ENCODE results near the gene LUZP2.

DNA sequence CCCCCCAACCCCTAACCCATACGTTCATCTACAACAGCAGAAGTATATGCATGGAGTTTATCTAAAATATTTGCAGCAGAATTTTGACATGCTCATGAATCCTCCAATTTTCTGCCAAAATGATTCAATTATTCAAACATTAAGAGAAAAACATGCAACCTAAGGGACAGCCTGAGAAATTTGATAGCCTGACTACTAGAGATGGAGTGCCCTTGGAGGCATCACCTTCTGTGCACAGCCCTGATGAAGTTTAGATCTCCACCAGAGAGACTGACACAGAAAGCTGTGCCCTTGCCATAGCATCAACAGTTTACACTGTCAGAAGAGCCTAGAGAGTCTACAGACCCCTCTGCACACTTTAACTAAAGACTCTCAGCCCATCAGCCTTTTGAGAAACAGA is 217.7 kb downstream of the LUZP2 start:
- TF ChIP-seq ZNF263 (CRISPR knock-in tag; IDR thresholded peaks at IDR 0.05; ENCODE audit: low read depth), result no peak
- TF ChIP-seq, protein P1, sequence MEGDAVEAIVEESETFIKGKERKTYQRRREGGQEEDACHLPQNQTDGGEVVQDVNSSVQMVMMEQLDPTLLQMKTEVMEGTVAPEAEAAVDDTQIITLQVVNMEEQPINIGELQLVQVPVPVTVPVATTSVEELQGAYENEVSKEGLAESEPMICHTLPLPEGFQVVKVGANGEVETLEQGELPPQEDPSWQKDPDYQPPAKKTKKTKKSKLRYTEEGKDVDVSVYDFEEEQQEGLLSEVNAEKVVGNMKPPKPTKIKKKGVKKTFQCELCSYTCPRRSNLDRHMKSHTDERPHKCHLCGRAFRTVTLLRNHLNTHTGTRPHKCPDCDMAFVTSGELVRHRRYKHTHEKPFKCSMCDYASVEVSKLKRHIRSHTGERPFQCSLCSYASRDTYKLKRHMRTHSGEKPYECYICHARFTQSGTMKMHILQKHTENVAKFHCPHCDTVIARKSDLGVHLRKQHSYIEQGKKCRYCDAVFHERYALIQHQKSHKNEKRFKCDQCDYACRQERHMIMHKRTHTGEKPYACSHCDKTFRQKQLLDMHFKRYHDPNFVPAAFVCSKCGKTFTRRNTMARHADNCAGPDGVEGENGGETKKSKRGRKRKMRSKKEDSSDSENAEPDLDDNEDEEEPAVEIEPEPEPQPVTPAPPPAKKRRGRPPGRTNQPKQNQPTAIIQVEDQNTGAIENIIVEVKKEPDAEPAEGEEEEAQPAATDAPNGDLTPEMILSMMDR (IDR thresholded peaks at IDR 0.05), result no peak
- no peak for TF ChIP-seq FOXK1 (CRISPR knock-in tag; IDR thresholded peaks at IDR 0.05)
- no peak for TF ChIP-seq ZNF138 (CRISPR knock-in tag; conservative IDR thresholded peaks at IDR 0.05)
- TF ChIP-seq, protein P2, sequence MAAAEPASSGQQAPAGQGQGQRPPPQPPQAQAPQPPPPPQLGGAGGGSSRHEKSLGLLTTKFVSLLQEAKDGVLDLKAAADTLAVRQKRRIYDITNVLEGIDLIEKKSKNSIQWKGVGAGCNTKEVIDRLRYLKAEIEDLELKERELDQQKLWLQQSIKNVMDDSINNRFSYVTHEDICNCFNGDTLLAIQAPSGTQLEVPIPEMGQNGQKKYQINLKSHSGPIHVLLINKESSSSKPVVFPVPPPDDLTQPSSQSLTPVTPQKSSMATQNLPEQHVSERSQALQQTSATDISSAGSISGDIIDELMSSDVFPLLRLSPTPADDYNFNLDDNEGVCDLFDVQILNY (CRISPR knock-in tag; IDR thresholded peaks at IDR 0.05), result no peak
- TF ChIP-seq NR2C2 (CRISPR knock-in tag; IDR thresholded peaks at IDR 0.05), result no peak
- no peak for TF ChIP-seq CREM (CRISPR knock-in tag; IDR thresholded peaks at IDR 0.05)
- TF ChIP-seq, protein P3, sequence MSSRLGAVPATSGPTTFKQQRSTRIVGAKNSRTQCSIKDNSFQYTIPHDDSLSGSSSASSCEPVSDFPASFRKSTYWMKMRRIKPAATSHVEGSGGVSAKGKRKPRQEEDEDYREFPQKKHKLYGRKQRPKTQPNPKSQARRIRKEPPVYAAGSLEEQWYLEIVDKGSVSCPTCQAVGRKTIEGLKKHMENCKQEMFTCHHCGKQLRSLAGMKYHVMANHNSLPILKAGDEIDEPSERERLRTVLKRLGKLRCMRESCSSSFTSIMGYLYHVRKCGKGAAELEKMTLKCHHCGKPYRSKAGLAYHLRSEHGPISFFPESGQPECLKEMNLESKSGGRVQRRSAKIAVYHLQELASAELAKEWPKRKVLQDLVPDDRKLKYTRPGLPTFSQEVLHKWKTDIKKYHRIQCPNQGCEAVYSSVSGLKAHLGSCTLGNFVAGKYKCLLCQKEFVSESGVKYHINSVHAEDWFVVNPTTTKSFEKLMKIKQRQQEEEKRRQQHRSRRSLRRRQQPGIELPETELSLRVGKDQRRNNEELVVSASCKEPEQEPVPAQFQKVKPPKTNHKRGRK (CRISPR knock-in tag; IDR thresholded peaks at IDR 0.05; ENCODE audit: borderline replicate concordance), result no peak
- TF ChIP-seq ESRRA (CRISPR knock-in tag; IDR thresholded peaks at IDR 0.05; ENCODE audit: borderline replicate concordance), result no peak
- TF ChIP-seq, protein P4, sequence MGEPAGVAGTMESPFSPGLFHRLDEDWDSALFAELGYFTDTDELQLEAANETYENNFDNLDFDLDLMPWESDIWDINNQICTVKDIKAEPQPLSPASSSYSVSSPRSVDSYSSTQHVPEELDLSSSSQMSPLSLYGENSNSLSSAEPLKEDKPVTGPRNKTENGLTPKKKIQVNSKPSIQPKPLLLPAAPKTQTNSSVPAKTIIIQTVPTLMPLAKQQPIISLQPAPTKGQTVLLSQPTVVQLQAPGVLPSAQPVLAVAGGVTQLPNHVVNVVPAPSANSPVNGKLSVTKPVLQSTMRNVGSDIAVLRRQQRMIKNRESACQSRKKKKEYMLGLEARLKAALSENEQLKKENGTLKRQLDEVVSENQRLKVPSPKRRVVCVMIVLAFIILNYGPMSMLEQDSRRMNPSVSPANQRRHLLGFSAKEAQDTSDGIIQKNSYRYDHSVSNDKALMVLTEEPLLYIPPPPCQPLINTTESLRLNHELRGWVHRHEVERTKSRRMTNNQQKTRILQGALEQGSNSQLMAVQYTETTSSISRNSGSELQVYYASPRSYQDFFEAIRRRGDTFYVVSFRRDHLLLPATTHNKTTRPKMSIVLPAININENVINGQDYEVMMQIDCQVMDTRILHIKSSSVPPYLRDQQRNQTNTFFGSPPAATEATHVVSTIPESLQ (CRISPR knock-in tag; IDR thresholded peaks at IDR 0.05), result no peak
- no peak for TF ChIP-seq TP53 (CRISPR knock-in tag; IDR thresholded peaks at IDR 0.05)
- TF ChIP-seq, protein P5, sequence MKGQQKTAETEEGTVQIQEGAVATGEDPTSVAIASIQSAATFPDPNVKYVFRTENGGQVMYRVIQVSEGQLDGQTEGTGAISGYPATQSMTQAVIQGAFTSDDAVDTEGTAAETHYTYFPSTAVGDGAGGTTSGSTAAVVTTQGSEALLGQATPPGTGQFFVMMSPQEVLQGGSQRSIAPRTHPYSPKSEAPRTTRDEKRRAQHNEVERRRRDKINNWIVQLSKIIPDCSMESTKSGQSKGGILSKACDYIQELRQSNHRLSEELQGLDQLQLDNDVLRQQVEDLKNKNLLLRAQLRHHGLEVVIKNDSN (CRISPR knock-in tag; IDR thresholded peaks at IDR 0.05), result no peak
